ENCODE data around the gene SYNDIG1. TPM values are rescaled to one million over a fixed set of nuclear protein-coding genes. Genes with fewer than 3 reads are reported as not detected.

The SYNDIG1 gene
- polyA plus RNA-seq, 2 donors: 0.01 TPM; not detected in 1

DNA sequence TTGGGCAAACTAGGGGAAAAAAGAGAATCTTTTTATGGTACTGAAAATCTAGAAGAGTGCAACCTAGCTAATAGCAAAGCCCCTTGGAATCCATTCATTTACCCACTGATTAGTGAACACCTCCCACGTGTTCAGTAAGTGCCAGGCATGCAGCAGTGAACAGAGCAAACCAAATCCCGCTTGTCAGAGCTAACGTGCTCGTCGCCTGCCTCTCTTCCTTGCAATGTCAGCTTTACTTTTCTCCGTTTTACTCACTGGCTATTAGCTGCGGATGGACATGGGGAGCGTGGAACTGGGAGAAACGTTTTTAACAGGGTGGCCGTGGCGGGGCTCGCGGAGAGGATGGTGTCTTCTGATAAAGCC lies 120.4 kb downstream of the SYNDIG1 start:
- Histone ChIP-seq H3K9me3 (ENCODE audit: control insufficient read depth in 2 of 2, insufficient read depth in 1 of 2, low read depth in 1 of 2, low read length in 1 of 2) (no peaks in the 10 kb centered on the region), H3K36me3 (ENCODE audit: control insufficient read depth in 2 of 2, insufficient read depth in 2 of 2, low read length in 1 of 2) (no peaks in the 10 kb centered on the region), H3K27ac (ENCODE audit: low read depth in 2 of 2, low read length in 1 of 2) (no peak overlapping the region), H3K4me1 (ENCODE audit: control insufficient read depth in 2 of 2, insufficient read depth in 2 of 2, low read length in 1 of 2) (no peaks in the 10 kb centered on the region), H3K27me3 (ENCODE audit: control insufficient read depth in 1 of 2, insufficient read depth in 2 of 2, low read length in 2 of 2) (no peaks in the 10 kb centered on the region), H3K4me3 (ENCODE audit: low read depth in 1 of 2, low read length in 2 of 2) (no peak overlapping the region)
- 79 to 83% methylated on average over 13 of the region's 13 CpGs for WGBS, 2 donors

DNA sequence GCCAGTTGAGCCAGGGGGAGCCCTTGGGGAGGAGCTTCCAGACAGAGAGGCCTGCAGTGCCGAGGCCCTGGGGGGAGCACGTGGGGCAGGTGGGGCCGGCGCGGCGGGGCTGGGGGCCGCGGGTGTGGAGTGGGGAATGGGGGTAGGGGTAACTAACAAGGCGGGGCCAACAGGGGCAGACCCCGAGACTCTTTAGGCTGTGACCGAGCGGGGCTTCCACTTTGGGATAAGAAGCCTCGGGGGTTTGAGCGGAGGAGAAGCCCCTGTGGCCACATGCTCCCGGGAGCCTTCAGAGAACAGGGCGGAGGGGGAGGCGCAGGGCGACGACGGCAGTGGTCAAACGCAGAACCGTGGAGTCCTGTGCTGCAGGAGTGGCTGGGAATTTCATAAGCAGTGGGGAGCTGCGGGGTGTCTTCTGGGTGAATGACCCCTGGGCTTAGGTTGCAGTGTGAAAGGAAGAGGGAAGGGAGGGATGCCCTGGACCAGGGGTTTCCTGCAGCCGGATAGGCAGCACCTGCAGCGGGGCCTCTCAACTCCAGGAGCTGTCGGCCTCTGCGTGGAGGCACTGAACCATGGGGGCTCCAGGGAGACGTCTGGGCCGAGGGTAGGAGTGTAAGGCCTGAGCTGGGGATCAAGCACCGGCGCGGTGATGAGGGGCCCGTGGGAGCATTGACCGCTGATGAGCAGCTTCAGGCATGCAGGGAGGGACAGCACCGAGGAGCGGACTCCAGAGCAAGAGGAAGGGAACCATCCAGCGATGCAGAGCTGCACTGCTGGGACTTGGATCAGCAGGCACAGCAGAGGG lies 121.0 kb downstream of the SYNDIG1 start:
- Histone ChIP-seq H3K27me3 (ENCODE audit: control insufficient read depth in 1 of 2, insufficient read depth in 2 of 2, low read length in 2 of 2) (no peaks in the 10 kb centered on the region), H3K4me3 (ENCODE audit: low read depth in 1 of 2, low read length in 2 of 2) (no peak overlapping the region), H3K9me3 (ENCODE audit: control insufficient read depth in 2 of 2, insufficient read depth in 1 of 2, low read depth in 1 of 2, low read length in 1 of 2) (no peaks in the 10 kb centered on the region), H3K27ac (ENCODE audit: low read depth in 2 of 2, low read length in 1 of 2) (no peak overlapping the region), H3K36me3 (ENCODE audit: control insufficient read depth in 2 of 2, insufficient read depth in 2 of 2, low read length in 1 of 2) (no peaks in the 10 kb centered on the region), H3K4me1 (ENCODE audit: control insufficient read depth in 2 of 2, insufficient read depth in 2 of 2, low read length in 1 of 2) (no peaks in the 10 kb centered on the region)
- WGBS, 2 donors: 84 to 89% methylated on average over 37 of the region's 37 CpGs

DNA sequence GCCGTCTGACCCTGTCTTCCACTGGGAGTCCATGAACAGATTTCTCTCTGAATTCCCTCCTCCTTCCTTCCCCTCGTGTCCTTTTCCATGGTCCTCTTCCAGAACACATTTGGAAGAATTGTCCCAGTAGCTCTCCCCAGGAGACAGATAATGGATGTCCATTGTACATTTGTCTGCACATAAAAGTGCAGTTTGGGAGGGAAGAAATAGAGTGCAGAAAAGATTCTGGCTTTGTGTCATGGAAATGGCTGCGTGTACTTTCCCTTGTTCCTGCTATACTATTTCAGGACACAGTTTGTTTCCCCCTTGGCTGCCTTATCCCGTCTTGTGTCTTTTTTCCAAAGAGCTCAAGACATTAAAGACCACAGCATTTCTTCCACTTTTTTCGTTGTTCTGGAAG lies 127.6 kb downstream of the SYNDIG1 start:
- H3K9me3 ChIP-seq (ENCODE audit: control insufficient read depth in 2 of 2, insufficient read depth in 1 of 2, low read depth in 1 of 2, low read length in 1 of 2): peaks cover 2% of the 10 kb centered on the region in 2 donors
- no peaks in the 10 kb centered on the region for H3K27me3 ChIP-seq (ENCODE audit: control insufficient read depth in 1 of 2, insufficient read depth in 2 of 2, low read length in 2 of 2)
- no peak overlapping the region for H3K27ac ChIP-seq (ENCODE audit: low read depth in 2 of 2, low read length in 1 of 2)

DNA sequence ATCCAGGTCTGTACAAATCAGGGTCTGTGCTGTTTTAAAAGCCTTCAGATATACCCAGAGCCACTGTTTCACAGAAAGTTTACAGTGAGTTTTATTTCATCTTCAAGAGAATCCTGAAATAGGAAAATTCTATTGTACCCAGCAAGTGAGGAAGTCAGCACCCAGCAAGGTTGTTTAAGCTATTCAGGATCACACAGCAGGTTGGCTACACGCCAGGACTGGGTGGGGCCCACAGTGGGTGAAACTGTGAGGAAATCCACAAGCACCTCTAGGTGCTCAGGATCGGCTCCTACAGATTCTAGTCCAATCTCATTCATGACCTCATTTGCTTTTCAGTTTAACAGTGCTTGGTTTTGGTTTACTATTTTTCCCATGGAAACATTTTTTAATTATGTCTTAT lies 128.9 kb downstream of the SYNDIG1 start:
- H3K36me3 ChIP-seq (ENCODE audit: control insufficient read depth in 2 of 2, insufficient read depth in 2 of 2, low read length in 1 of 2): no peaks in the 10 kb centered on the region
- WGBS, 2 donors: 57 to 74% methylated on average over 2 of the region's 2 CpGs
- H3K27ac ChIP-seq (ENCODE audit: low read depth in 2 of 2, low read length in 1 of 2): no peak overlapping the region
- no peak overlapping the region for H3K4me3 ChIP-seq (ENCODE audit: low read depth in 1 of 2, low read length in 2 of 2)
- no peaks in the 10 kb centered on the region for H3K4me1 ChIP-seq (ENCODE audit: control insufficient read depth in 2 of 2, insufficient read depth in 2 of 2, low read length in 1 of 2)
- no peaks in the 10 kb centered on the region for H3K27me3 ChIP-seq (ENCODE audit: control insufficient read depth in 1 of 2, insufficient read depth in 2 of 2, low read length in 2 of 2)
- H3K9me3 ChIP-seq (ENCODE audit: control insufficient read depth in 2 of 2, insufficient read depth in 1 of 2, low read depth in 1 of 2, low read length in 1 of 2): peaks cover 2 to 5% of the 10 kb centered on the region in 2 donors

More for the DNA sequence above, 127.6 kb downstream of the SYNDIG1 start:
- H3K4me1 ChIP-seq (ENCODE audit: control insufficient read depth in 2 of 2, insufficient read depth in 2 of 2, low read length in 1 of 2): no peaks in the 10 kb centered on the region
- 66 to 74% methylated on average over 5 of the region's 5 CpGs for WGBS, 2 donors
- no peaks in the 10 kb centered on the region for H3K36me3 ChIP-seq (ENCODE audit: control insufficient read depth in 2 of 2, insufficient read depth in 2 of 2, low read length in 1 of 2)
- no peak overlapping the region for H3K4me3 ChIP-seq (ENCODE audit: low read depth in 1 of 2, low read length in 2 of 2)

DNA sequence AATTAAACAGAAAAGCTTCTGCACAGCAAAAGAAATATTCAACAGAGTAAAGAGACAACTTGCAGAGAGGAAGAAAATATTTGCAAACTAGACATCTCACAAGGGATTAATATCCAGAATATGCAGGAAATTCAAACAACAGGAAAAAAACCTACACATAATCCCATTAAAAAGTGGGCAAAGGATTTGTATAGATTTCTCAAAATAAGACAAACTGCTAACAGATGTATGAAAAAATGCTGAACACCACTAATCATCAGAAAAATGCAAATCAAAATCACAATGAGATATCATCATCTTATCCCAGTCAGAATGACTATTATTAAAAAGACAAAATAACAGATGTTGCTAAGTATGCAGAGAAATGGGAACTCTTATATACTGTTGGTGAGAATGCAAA lies 129.6 kb downstream of the SYNDIG1 start:
- H3K4me3 ChIP-seq (ENCODE audit: low read depth in 1 of 2, low read length in 2 of 2): no peak overlapping the region
- no peaks in the 10 kb centered on the region for H3K27me3 ChIP-seq (ENCODE audit: control insufficient read depth in 1 of 2, insufficient read depth in 2 of 2, low read length in 2 of 2)
- no peak overlapping the region for H3K27ac ChIP-seq (ENCODE audit: low read depth in 2 of 2, low read length in 1 of 2)
- H3K36me3 ChIP-seq (ENCODE audit: control insufficient read depth in 2 of 2, insufficient read depth in 2 of 2, low read length in 1 of 2): no peaks in the 10 kb centered on the region
- H3K4me1 ChIP-seq (ENCODE audit: control insufficient read depth in 2 of 2, insufficient read depth in 2 of 2, low read length in 1 of 2): no peaks in the 10 kb centered on the region
- H3K9me3 ChIP-seq (ENCODE audit: control insufficient read depth in 2 of 2, insufficient read depth in 1 of 2, low read depth in 1 of 2, low read length in 1 of 2): peaks cover 2 to 7% of the 10 kb centered on the region in 2 donors

DNA sequence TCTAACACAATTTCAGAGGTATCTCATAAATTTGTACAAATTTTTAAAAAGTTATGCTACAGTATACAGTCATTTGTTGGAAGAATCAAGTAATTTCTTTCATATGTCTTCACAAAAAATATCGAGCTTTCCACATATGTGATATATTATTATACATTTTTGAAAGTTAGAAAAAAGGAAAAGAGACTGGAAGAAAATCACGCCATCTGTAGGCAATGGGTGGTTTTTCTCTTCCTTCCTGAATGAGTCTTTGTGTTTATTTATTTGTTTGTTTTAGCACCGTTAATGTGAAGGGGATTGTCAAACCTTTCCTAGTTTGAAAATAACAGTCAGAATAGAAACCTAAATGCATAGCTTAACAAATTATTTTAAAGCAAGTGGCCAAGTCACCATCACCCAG lies 130.6 kb downstream of the SYNDIG1 start:
- Histone ChIP-seq H3K9me3 (ENCODE audit: control insufficient read depth in 2 of 2, insufficient read depth in 1 of 2, low read depth in 1 of 2, low read length in 1 of 2) (peaks cover 2 to 7% of the 10 kb centered on the region in 2 donors), H3K4me1 (ENCODE audit: control insufficient read depth in 2 of 2, insufficient read depth in 2 of 2, low read length in 1 of 2) (no peaks in the 10 kb centered on the region)
- 73 to 75% methylated on average over 3 of the region's 3 CpGs for WGBS, 2 donors

DNA sequence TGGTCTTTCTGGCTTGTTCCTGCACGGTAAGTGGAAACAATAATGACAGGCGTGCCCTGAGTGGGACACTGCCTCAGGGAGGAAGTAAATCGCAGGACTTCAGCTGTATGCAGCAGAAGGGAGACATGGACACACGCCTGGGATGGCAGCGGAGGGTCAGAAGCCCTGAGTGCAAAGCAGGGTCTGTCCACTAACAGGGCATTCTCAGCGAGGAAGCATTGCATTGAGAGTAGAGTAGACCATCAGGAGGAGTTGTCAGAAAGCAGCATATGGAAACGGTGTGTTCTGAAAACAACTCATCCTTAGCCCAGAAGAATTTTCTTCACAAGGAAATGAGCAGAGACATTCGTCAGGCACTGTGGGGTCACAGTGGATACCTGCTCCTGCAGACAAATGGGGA lies 134.0 kb downstream of the SYNDIG1 start:
- 76 to 87% methylated on average over 8 of the region's 8 CpGs for WGBS, 2 donors
- H3K27me3 ChIP-seq (ENCODE audit: control insufficient read depth in 1 of 2, insufficient read depth in 2 of 2, low read length in 2 of 2): no peaks in the 10 kb centered on the region
- H3K27ac ChIP-seq (ENCODE audit: low read depth in 2 of 2, low read length in 1 of 2): no peak overlapping the region
- H3K36me3 ChIP-seq (ENCODE audit: control insufficient read depth in 2 of 2, insufficient read depth in 2 of 2, low read length in 1 of 2): no peaks in the 10 kb centered on the region
- H3K4me3 ChIP-seq (ENCODE audit: low read depth in 1 of 2, low read length in 2 of 2): no peak overlapping the region
- no peaks in the 10 kb centered on the region for H3K4me1 ChIP-seq (ENCODE audit: control insufficient read depth in 2 of 2, insufficient read depth in 2 of 2, low read length in 1 of 2)
- H3K9me3 ChIP-seq (ENCODE audit: control insufficient read depth in 2 of 2, insufficient read depth in 1 of 2, low read depth in 1 of 2, low read length in 1 of 2): peaks cover 0 to 5% of the 10 kb centered on the region in 2 donors

More for the DNA sequence above, 130.6 kb downstream of the SYNDIG1 start:
- H3K4me3 ChIP-seq (ENCODE audit: low read depth in 1 of 2, low read length in 2 of 2): no peak overlapping the region
- H3K36me3 ChIP-seq (ENCODE audit: control insufficient read depth in 2 of 2, insufficient read depth in 2 of 2, low read length in 1 of 2): no peaks in the 10 kb centered on the region
- no peak overlapping the region for H3K27ac ChIP-seq (ENCODE audit: low read depth in 2 of 2, low read length in 1 of 2)
- no peaks in the 10 kb centered on the region for H3K27me3 ChIP-seq (ENCODE audit: control insufficient read depth in 1 of 2, insufficient read depth in 2 of 2, low read length in 2 of 2)

DNA sequence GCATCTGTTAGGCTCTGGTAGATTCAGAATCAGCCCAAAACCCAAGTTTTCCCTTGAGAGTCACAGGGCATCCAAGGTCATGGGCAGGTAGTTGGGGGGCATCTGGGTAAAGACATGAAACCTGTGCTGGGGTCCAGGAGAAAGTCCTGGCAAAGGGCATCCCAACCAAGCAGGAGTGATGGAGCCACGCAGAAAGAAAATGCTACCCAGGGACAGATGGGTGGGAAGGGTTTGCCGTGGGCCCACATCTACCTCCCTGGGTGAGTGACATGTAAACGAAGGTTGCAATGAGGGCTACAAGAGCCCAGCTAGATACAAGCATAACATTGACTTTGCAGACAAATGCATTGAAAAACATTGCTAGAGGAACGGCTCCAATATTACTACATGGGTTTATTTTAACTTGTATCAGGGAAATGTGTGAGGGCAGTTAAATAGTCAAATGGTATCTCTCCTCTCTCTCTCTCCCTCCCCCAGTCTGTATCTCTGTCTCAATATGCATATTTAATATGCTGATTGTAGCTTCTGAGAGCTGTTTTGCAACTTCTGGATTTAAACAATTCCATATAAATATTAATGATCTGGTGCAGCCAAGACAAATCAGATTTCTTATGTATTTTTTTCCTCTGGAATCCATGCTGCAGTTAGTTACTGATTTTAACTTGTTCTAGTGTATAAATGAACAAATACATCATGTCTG lies 135.7 kb downstream of the SYNDIG1 start:
- H3K4me1 ChIP-seq (ENCODE audit: control insufficient read depth in 2 of 2, insufficient read depth in 2 of 2, low read length in 1 of 2): no peaks in the 10 kb centered on the region
- no peaks in the 10 kb centered on the region for H3K27me3 ChIP-seq (ENCODE audit: control insufficient read depth in 1 of 2, insufficient read depth in 2 of 2, low read length in 2 of 2)
- no peak overlapping the region for H3K27ac ChIP-seq (ENCODE audit: low read depth in 2 of 2, low read length in 1 of 2)
- no peak overlapping the region for H3K4me3 ChIP-seq (ENCODE audit: low read depth in 1 of 2, low read length in 2 of 2)
- H3K36me3 ChIP-seq (ENCODE audit: control insufficient read depth in 2 of 2, insufficient read depth in 2 of 2, low read length in 1 of 2): no peaks in the 10 kb centered on the region
- H3K9me3 ChIP-seq (ENCODE audit: control insufficient read depth in 2 of 2, insufficient read depth in 1 of 2, low read depth in 1 of 2, low read length in 1 of 2): peaks cover 0 to 5% of the 10 kb centered on the region in 2 donors
- 74 to 82% methylated on average over 4 of the region's 4 CpGs for WGBS, 2 donors

DNA sequence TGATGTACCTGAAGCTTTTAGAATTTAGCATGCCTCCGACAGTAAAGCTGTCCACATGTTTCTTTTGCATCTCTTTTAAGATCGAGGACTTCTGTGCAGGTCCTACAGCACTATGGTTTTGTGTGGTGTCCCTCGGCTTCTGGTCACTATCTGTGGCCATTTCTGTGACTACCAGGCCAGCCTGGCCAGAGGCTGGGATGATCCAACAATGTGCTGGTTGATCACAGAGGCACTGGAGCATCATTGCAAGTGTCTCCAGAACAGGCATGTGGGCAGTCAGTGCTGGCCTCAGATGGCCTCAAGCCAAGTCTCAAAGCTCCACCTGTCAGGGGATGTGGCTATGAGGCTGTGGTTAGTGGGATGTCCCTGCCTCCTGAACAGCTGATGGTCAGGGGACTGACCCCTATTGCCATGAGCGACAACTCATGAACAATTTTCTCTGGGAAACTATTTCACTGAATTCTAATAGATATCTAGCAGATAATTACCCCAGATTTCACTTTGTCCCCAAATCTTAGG lies 136.6 kb downstream of the SYNDIG1 start:
- 84 to 85% methylated on average over 4 of the region's 4 CpGs for WGBS, 2 donors
- Histone ChIP-seq H3K27ac (ENCODE audit: low read depth in 2 of 2, low read length in 1 of 2) (no peak overlapping the region), H3K9me3 (ENCODE audit: control insufficient read depth in 2 of 2, insufficient read depth in 1 of 2, low read depth in 1 of 2, low read length in 1 of 2) (peaks cover 0 to 5% of the 10 kb centered on the region in 2 donors), H3K36me3 (ENCODE audit: control insufficient read depth in 2 of 2, insufficient read depth in 2 of 2, low read length in 1 of 2) (no peaks in the 10 kb centered on the region), H3K4me1 (ENCODE audit: control insufficient read depth in 2 of 2, insufficient read depth in 2 of 2, low read length in 1 of 2) (no peaks in the 10 kb centered on the region), H3K4me3 (ENCODE audit: low read depth in 1 of 2, low read length in 2 of 2) (no peak overlapping the region), H3K27me3 (ENCODE audit: control insufficient read depth in 1 of 2, insufficient read depth in 2 of 2, low read length in 2 of 2) (no peaks in the 10 kb centered on the region)

Data from esophagus (tissue), 2 donors.